Measurements from ENCODE around the gene KLK15. TPM values are rescaled to one million over a fixed set of nuclear protein-coding genes. Genes with fewer than 3 reads are reported as not detected.

The KLK15 gene
- total and polyA plus RNA-seq, 2 of the 13 experiments (the other 11 are each of a cell fraction or from before 2014, with no cell fraction given), result not detected

DNA sequence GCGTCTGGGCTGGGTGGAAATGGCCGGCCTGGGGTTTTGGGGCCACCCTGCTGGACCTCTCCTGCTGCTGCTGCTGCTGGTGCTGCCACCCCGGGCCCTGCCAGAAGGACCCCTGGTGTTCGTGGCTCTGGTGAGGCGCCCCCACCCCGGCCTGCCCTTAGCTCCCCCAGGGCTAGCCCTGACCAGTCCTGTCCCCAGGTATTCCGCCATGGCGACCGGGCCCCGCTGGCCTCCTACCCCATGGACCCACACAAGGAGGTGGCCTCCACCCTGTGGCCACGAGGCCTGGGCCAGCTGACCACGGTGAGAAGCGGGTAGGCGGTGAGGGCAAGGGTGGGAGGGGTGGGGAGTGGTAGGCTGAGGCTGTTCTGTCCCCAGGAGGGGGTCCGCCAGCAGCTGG lies 43.0 kb downstream of the KLK15 start, which contains the start of gene ACP4 (continued):
- TF ChIP-seq, protein P1, sequence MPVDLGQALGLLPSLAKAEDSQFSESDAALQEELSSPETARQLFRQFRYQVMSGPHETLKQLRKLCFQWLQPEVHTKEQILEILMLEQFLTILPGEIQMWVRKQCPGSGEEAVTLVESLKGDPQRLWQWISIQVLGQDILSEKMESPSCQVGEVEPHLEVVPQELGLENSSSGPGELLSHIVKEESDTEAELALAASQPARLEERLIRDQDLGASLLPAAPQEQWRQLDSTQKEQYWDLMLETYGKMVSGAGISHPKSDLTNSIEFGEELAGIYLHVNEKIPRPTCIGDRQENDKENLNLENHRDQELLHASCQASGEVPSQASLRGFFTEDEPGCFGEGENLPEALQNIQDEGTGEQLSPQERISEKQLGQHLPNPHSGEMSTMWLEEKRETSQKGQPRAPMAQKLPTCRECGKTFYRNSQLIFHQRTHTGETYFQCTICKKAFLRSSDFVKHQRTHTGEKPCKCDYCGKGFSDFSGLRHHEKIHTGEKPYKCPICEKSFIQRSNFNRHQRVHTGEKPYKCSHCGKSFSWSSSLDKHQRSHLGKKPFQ (CRISPR knock-in tag; IDR thresholded peaks at IDR 0.05; ENCODE audit: insufficient replicate concordance), result no peak

DNA sequence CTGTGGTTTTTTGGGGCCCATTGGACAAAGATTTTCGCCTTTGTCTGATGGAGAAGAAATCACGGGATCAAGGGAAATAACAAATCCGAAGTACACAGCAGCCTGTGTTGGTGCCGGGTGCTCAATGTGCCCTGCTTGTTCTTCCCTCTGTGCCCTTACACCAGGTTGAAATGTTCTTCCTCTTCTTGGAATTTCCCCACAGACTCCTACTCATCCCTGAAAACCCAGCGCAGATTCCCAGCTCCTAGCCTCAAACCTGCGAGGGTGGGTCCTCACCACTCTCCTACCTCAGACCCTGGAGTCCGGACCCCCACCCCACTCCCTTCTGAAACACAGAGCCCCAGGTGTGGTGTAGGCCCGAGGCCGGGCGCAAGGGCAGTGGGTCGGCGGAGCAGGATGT lies 48.0 kb downstream of the KLK15 start:
- no TSS peak for BruUV-seq (replicated peaks)
- intact Hi-C loops (cut with micrococcal nuclease; ENCODE audit: unreplicated experiment) (no loop called here), in situ Hi-C loops (cut with HindIII; ENCODE audit: extremely low pct_ligation_motif_present, low pct_unique_long_range_greater_than_20kb) (loop anchor here (10.0 to 25.0 kb wide), 3 partner anchors 181 to 423 kb away; partner anchors contain the start of gene NAPSA)
- CTCF ChIA-PET (ENCODE audit: low intra/inter-chr PET ratio, low total read pairs), result no interaction called here
- H3K4me1 ChIP-seq (ENCODE audit: insufficient read depth, low read length), result 0 out of 2 replicates have a peak, but pooled peaks cover 6% of the 10 kb centered on the region
- H2AFZ ChIP-seq (ENCODE audit: low read length), result no peak overlapping the region
- no peak overlapping the region for H3K27ac ChIP-seq (ENCODE audit: extremely low read length, insufficient read depth, low read length)
- POLR2A ChIA-PET, result no interaction called here
- H3K79me2 ChIP-seq (ENCODE audit: insufficient read depth, low read length), result no peaks in the 10 kb centered on the region
- peaks cover 0 to 6% of the 10 kb centered on the region in 2 experiments; a peak in 2 of 5 replicates for H3K27me3 ChIP-seq (ENCODE audit: control insufficient read depth in 1 of 2, insufficient read depth in 2 of 2, low read length in 2 of 2)
- no peaks in the 10 kb centered on the region for H3K9me3 ChIP-seq (ENCODE audit: low read length)
- WGBS (ENCODE audit: low lambda C conversion rate), result 18% methylated on average over 12 of the region's 12 CpGs
- H3K4me3 ChIP-seq (replicated peaks in 1 of 3; ENCODE audit: insufficient read depth in 1 of 3, low read depth in 2 of 3, low read length in 3 of 3), result no peak overlapping the region
- H4K20me1 ChIP-seq (ENCODE audit: insufficient read depth, low read length), result no peaks in the 10 kb centered on the region
- H3K36me3 ChIP-seq (replicated peaks in 1 of 2; ENCODE audit: control insufficient read depth in 1 of 2, insufficient read depth in 2 of 2, low read length in 2 of 2), result no peaks in the 10 kb centered on the region
- H3K9ac ChIP-seq (ENCODE audit: insufficient read depth, low read depth, low read length), result no peak overlapping the region
- ATAC-seq, result no peak
- no peak for FAIRE-seq
- H3K4me2 ChIP-seq (ENCODE audit: low read depth, low read length), result no peak overlapping the region
- DNase-seq (ENCODE audit: low spot score), result no peak
- TF ChIP-seq CEBPG (CRISPR knock-in tag; IDR thresholded peaks at IDR 0.05) (no peak), THAP11 (CRISPR knock-in tag; IDR thresholded peaks at IDR 0.05) (no peak), ZNF713 (CRISPR knock-in tag; IDR thresholded peaks at IDR 0.05) (no peak), ZNF10 (CRISPR knock-in tag; IDR thresholded peaks at IDR 0.05; ENCODE audit: borderline replicate concordance, low read depth) (no peak), ZNF33B (CRISPR knock-in tag; IDR thresholded peaks at IDR 0.05) (no peak), HNRNPH1 (optimal IDR thresholded peaks at IDR 0.05; ENCODE audit: low read depth, low read length) (no peak), ZNF282 (IDR thresholded peaks at IDR 0.05; ENCODE audit: partially characterized antibody) (no peak)
- TF ChIP-seq, protein P2, sequence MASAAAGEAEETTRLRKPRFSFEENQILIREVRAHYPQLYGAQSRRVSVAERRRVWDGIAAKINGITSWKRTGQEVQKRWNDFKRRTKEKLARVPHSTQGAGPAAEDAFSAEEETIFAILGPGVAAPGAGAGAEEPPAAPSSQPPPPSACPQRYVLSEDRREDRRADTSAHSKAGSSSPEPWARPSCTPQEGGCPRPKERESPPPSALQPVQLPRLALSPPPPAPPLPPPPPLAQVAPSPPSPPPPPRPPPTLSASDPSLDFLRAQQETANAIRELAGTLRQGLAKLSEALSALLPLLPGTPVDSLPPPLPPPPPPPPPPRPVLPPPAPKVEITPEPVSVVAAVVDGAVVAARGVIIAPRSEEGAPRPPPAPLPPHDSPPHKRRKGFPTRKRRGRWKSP (CRISPR knock-in tag; IDR thresholded peaks at IDR 0.05), result no peak
- TF ChIP-seq, protein P3, sequence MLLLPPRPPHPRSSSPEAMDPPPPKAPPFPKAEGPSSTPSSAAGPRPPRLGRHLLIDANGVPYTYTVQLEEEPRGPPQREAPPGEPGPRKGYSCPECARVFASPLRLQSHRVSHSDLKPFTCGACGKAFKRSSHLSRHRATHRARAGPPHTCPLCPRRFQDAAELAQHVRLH (CRISPR knock-in tag; IDR thresholded peaks at IDR 0.05; ENCODE audit: borderline replicate concordance, low read depth), result no peak
- TF ChIP-seq, protein P4, sequence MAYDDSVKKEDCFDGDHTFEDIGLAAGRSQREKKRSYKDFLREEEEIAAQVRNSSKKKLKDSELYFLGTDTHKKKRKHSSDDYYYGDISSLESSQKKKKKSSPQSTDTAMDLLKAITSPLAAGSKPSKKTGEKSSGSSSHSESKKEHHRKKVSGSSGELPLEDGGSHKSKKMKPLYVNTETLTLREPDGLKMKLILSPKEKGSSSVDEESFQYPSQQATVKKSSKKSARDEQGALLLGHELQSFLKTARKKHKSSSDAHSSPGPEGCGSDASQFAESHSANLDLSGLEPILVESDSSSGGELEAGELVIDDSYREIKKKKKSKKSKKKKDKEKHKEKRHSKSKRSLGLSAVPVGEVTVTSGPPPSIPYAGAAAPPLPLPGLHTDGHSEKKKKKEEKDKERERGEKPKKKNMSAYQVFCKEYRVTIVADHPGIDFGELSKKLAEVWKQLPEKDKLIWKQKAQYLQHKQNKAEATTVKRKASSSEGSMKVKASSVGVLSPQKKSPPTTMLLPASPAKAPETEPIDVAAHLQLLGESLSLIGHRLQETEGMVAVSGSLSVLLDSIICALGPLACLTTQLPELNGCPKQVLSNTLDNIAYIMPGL (CRISPR knock-in tag; IDR thresholded peaks at IDR 0.05; ENCODE audit: borderline replicate concordance in 1 of 2, low read depth in 1 of 2), result no peak
- TF ChIP-seq, protein P5, sequence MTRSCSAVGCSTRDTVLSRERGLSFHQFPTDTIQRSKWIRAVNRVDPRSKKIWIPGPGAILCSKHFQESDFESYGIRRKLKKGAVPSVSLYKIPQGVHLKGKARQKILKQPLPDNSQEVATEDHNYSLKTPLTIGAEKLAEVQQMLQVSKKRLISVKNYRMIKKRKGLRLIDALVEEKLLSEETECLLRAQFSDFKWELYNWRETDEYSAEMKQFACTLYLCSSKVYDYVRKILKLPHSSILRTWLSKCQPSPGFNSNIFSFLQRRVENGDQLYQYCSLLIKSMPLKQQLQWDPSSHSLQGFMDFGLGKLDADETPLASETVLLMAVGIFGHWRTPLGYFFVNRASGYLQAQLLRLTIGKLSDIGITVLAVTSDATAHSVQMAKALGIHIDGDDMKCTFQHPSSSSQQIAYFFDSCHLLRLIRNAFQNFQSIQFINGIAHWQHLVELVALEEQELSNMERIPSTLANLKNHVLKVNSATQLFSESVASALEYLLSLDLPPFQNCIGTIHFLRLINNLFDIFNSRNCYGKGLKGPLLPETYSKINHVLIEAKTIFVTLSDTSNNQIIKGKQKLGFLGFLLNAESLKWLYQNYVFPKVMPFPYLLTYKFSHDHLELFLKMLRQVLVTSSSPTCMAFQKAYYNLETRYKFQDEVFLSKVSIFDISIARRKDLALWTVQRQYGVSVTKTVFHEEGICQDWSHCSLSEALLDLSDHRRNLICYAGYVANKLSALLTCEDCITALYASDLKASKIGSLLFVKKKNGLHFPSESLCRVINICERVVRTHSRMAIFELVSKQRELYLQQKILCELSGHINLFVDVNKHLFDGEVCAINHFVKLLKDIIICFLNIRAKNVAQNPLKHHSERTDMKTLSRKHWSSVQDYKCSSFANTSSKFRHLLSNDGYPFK (CRISPR knock-in tag; IDR thresholded peaks at IDR 0.05; ENCODE audit: borderline replicate concordance), result no peak
- TF ChIP-seq, protein P6, sequence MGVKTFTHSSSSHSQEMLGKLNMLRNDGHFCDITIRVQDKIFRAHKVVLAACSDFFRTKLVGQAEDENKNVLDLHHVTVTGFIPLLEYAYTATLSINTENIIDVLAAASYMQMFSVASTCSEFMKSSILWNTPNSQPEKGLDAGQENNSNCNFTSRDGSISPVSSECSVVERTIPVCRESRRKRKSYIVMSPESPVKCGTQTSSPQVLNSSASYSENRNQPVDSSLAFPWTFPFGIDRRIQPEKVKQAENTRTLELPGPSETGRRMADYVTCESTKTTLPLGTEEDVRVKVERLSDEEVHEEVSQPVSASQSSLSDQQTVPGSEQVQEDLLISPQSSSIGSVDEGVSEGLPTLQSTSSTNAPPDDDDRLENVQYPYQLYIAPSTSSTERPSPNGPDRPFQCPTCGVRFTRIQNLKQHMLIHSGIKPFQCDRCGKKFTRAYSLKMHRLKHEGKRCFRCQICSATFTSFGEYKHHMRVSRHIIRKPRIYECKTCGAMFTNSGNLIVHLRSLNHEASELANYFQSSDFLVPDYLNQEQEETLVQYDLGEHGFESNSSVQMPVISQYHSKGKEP (CRISPR knock-in tag; IDR thresholded peaks at IDR 0.05), result no peak
